Left lung (tissue), 10 donors: ENCODE results near the gene BAIAP3. TPM values are rescaled to one million over a fixed set of nuclear protein-coding genes. Genes with fewer than 3 reads are reported as not detected.

Experiments used
- ATAC-seq: fragments of 200-7000 bp; cut with Tn5 transposase; one replicate; pipeline ENCODE4 v1.9.1; 2020; ENCODE audit warnings: moderate library complexity
- DNase-seq, 4 donors: peaks; one replicate each; pipeline ENCODE4 v3.0.0-alpha.2; 2013 to 2020
- H3K27ac ChIP-seq, 2 donors: fragments of 200-600 bp; sonication (generic) in 1 of 2; one replicate each; pipeline versions ENCODE4 v1.5.0 to v1.8.0; 2020 to 2021
- H3K27me3 ChIP-seq, 2 donors: fragments of 200-600 bp; sonication (generic) in 1 of 2; one replicate each; pipeline versions ENCODE4 v1.5.0 to v1.8.0; 2020 to 2021
- H3K36me3 ChIP-seq, 2 donors: fragments of 200-600 bp; sonication (generic) in 1 of 2; one replicate each; pipeline versions ENCODE4 v1.5.0 to v1.8.0; 2020 to 2021
- H3K4me1 ChIP-seq, 2 donors: fragments of 200-600 bp; one replicate each; pipeline ENCODE4 v1.8.0; 2021
- H3K4me3 ChIP-seq, 2 donors: fragments of 200-600 bp; sonication (generic) in 1 of 2; one replicate each; pipeline versions ENCODE4 v1.5.0 to v1.8.0; 2020 to 2021; ENCODE audit warnings: mild to moderate bottlenecking in 1 of 2
- H3K9me3 ChIP-seq, 2 donors: fragments of 200-600 bp; sonication (generic) in 1 of 2; one replicate each; pipeline versions ENCODE4 v1.5.0 to v1.8.0; 2020 to 2021
- intact Hi-C, 2 donors: fragments of 100-400 bp; cut with DNase I; formaldehyde crosslinking; loops; one replicate each; pipeline versions ENCODE4 v1.11.2 to v1.14.2; 2022
- polyA plus RNA-seq, 6 donors: library from polyadenylated mRNA; unstranded; fragments of 120-200 nt; gene quantifications; one replicate each; pipeline ENCODE4 v1.2.1, GENCODE V29; 2013; ENCODE audit not compliant: insufficient read length in 6 of 6
- total RNA-seq, 2 donors: library from RNA; stranded (reverse); fragmentation: NEBNext Ultra II Directional; extraction: Animal tissue kit (Norgen Biotek cat#: 25700); gene quantifications; one replicate each; pipeline ENCODE4 v1.2.1, GENCODE V29; 2021
- TF ChIP-seq, protein P1 (sequence below), 2 donors: fragments of 200-600 bp; sonication (generic) in 1 of 2; IDR thresholded peaks; one replicate each; pipeline versions ENCODE4 v1.5.0 to v1.8.0; 2021; ENCODE audit warnings: antibody characterized with exemption in 2 of 2
- donor health status: DM: no; HTN: yes; CAD: no.
- donor health status: DM: no; HTN: no; CAD: no.

The BAIAP3 gene
- total and polyA plus RNA-seq, 8 donors = 1.4 to 8.3 (median 4.2) TPM

DNA sequence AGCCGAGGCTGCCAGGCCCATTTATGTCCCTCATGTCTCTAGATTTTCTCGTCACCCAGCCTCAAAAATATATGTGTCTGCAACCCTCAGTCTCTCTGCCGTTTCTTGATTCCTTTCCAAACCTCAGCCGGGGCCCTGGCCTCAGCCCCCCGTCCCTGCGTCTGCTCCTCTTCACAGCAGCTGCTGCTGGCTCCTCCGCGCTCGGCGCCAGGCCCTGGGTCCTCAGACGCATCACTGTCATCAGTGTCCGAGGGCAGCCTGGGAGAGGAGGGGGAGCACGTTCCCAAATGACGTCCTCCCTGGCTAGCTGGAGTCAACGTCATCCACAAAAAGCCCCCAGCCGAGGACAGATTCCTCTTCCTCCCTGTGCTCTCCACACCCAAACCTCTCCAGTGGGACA is 15.9 kb downstream of the BAIAP3 start:
- intact Hi-C loops = no loop called here
- TF ChIP-seq, protein P1, sequence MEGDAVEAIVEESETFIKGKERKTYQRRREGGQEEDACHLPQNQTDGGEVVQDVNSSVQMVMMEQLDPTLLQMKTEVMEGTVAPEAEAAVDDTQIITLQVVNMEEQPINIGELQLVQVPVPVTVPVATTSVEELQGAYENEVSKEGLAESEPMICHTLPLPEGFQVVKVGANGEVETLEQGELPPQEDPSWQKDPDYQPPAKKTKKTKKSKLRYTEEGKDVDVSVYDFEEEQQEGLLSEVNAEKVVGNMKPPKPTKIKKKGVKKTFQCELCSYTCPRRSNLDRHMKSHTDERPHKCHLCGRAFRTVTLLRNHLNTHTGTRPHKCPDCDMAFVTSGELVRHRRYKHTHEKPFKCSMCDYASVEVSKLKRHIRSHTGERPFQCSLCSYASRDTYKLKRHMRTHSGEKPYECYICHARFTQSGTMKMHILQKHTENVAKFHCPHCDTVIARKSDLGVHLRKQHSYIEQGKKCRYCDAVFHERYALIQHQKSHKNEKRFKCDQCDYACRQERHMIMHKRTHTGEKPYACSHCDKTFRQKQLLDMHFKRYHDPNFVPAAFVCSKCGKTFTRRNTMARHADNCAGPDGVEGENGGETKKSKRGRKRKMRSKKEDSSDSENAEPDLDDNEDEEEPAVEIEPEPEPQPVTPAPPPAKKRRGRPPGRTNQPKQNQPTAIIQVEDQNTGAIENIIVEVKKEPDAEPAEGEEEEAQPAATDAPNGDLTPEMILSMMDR (IDR thresholded peaks at IDR 0.05) = no peak
- H3K27ac ChIP-seq = no peak overlapping the region
- no peak for ATAC-seq
- peaks cover 0 to 35% of the 10 kb centered on the region in 2 donors for H3K36me3 ChIP-seq
- H3K4me1 ChIP-seq = peaks cover 8 to 38% of the 10 kb centered on the region in 2 donors
- H3K4me3 ChIP-seq = no peak overlapping the region
- H3K27me3 ChIP-seq = no peaks in the 10 kb centered on the region
- no peak for DNase-seq
- no peaks in the 10 kb centered on the region for H3K9me3 ChIP-seq

DNA sequence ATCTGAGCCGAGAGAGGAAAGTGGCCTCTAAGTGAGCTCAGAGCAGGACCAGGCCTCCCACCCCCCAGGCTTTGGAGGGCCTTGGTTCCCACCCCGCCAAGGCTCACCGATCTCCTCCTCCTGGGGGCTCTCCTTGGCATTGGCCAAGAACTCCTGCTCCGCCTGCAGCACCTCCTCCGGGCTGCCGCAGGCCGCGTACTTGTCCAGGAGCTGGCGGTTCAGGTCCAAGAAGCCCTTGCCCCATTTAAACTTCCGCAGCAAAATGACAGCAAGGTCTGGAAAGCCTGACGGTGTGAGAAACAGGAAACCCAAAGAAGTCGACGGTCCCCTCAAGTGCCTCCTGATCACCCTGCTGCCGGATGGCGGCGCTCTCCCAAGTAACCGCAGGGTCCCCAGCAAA is 16.5 kb downstream of the BAIAP3 start:
- H3K36me3 ChIP-seq = peaks cover 0 to 35% of the 10 kb centered on the region in 2 donors
- intact Hi-C loops = no loop called here
- no peak for ATAC-seq
- no peak overlapping the region for H3K27ac ChIP-seq
- no peaks in the 10 kb centered on the region for H3K9me3 ChIP-seq
- no peaks in the 10 kb centered on the region for H3K27me3 ChIP-seq
- H3K4me3 ChIP-seq = no peak overlapping the region
- TF ChIP-seq, protein P1 (IDR thresholded peaks at IDR 0.05) = no peak
- DNase-seq = no peak
- H3K4me1 ChIP-seq = peaks cover 8 to 41% of the 10 kb centered on the region in 2 donors

DNA sequence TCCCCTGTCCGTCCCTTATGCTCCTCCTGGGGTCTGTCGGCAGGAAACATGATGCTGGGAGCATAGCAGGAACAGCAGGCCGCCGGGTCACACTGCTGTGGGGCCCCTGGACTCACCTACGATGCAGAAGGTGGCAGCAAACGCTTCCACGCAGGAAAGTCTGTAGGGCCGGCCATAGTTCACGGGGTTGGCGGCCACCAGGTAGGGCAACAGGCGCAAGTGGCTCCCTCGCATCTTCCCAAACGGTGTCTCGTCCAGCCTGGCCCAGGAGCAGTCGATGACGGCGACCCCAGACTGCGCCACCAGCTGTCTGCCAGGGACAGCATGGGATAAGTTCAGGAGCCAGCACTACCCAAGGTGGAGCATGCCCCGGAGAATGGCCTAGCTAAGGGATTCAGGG is 17.2 kb downstream of the BAIAP3 start:
- intact Hi-C loops = no loop called here
- DNase-seq = no peak
- H3K27ac ChIP-seq = no peak overlapping the region

DNA sequence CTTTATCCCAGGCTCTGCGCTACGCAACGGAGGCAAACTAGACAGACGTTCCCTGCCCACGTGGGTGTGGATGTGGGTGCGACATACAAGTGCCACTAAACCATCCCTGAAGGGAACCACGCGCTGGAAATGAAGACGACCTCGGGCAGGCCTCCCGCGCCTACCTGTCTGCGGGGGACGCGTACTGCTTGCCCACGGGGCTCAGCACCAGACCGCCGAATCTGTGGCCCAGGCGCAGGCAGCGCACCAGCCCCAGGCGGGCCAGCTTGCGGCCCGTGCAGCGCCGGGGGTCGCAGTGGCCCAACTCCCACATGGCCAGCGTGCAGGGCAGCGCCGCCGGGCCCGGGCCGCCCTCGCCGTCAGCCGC is 17.8 kb downstream of the BAIAP3 start:
- Histone ChIP-seq H3K4me1 (peaks cover 8 to 41% of the 10 kb centered on the region in 2 donors), H3K27ac (peak overlapping the region in 1 of 2 donors; percentile 74), H3K36me3 (peaks cover 0 to 35% of the 10 kb centered on the region in 2 donors), H3K27me3 (no peaks in the 10 kb centered on the region), H3K4me3 (peak overlapping the region; percentile 99 to 100), H3K9me3 (no peaks in the 10 kb centered on the region)
- ATAC-seq (peak; percentile 3), DNase-seq (no peak)
- TF ChIP-seq, protein P1 (IDR thresholded peaks at IDR 0.05) = no peak
- intact Hi-C loops = no loop called here

More for the DNA sequence above, 17.2 kb downstream of the BAIAP3 start:
- ATAC-seq = no peak
- Histone ChIP-seq H3K27me3 (no peaks in the 10 kb centered on the region), H3K36me3 (peaks cover 0 to 35% of the 10 kb centered on the region in 2 donors), H3K4me3 (peak overlapping the region; percentile 99 to 100), H3K9me3 (no peaks in the 10 kb centered on the region), H3K4me1 (peaks cover 8 to 41% of the 10 kb centered on the region in 2 donors)
- TF ChIP-seq, protein P1 (IDR thresholded peaks at IDR 0.05) = no peak

DNA sequence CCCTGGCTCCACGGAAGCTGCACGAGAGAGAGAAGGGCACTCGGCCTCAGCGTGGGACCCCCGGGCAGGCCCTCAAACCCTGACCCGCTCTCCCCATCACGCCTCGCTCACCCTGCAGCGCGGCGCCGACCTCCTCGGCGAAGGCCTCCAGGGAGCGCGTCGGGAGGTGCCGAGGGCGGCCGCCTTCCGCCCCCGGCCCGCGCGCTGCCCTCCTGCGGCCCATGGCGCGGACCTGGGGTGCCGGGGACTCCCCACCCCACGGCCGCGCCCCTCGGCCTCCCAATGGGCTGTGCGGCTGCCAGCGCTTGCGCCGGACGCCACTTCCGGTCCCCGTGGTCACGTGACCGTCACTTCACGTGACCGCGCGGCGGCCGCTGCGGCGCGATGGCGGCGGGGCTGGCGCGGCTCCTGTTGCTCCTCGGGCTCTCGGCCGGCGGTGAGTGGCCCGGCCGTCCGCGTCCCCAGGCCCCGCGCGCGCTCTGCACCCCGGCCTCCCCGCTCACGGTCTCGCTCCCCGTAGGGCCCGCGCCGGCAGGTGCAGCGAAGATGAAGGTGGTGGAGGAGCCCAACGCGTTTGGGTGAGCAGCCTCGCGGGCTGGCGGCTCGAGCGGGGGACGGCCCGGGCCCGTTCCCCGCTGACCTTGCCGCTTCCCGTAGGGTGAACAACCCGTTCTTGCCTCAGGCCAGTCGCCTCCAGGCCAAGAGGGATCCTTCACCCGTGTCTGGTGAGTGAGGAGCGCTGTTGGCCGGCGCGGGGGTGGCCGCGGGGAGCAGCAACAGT is 18.3 kb downstream of the BAIAP3 start, which contains the start of the genes GNPTG and TSR3:
GNPTG (plus strand) TSS at position 350 of the 781 bp plus-strand sequence; CDS start at position 385, 35 bp downstream.
TSR3 (minus strand) TSS at position 297 of the 781 bp plus-strand sequence; CDS start at position 223, 74 bp downstream.
- Histone ChIP-seq H3K27me3 (no peaks in the 10 kb centered on the region), H3K36me3 (peaks cover 0 to 35% of the 10 kb centered on the region in 2 donors), H3K27ac (peak within 1 kb of the TSS in 1 of 2 donors; percentile 74), H3K4me1 (peaks cover 8 to 41% of the 10 kb centered on the region in 2 donors), H3K4me3 (peak within 1 kb of the TSS; percentile 99 to 100), H3K9me3 (no peaks in the 10 kb centered on the region)
- TF ChIP-seq, protein P1 (IDR thresholded peaks at IDR 0.05) = no peak
- DNase-seq (peak; percentile 81 to 96 (median 90)), ATAC-seq (peak; percentile 88)
- intact Hi-C loops = no loop called here
